GM19043 (cell line): ENCODE results near the gene ZNF57.
"Not testable (repeated sequence)": the region's sequence is repeated elsewhere in the genome, so short reads cannot be mapped to it uniquely, and the experiment has no call there.

Source experiments
- ATAC-seq: cut with Tn5 transposase; IDR thresholded peaks from one replicate; pipeline ENCODE4 v1.9.1; 2021; ENCODE audit warnings: low read depth; ENCODE audit not compliant: unreplicated experiment

Gene ZNF57

GRCh38 chr19:2950286-2951124 is 49.8 kb downstream of the ZNF57 start:
- peak; percentile 97 for ATAC-seq

- no peak for ATAC-seq
These were observed 52.3 kb downstream of the ZNF57 start for GRCh38 chr19:2952953-2953481.

DNA sequence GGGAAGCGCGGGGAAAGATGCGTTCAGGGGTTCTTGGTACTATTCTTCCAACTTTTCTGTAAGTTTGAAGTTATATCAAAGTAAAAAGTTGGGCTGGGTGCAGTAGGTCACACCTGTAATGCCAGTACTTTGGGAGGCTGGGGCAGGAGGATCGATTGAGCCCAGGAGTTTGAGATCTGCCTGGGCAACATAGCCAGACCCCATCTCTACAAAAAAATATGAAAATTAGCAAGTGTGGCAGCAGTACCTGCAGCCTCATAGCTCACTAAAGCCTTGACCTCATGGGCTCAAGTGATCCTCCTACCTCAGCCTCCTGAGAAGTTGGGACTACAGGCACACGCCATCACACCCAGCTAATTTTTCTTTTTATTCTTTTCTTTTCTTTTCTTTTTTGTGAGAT is 56.4 kb downstream of the ZNF57 start:
- ATAC-seq = no peak

- no peak for ATAC-seq
These were observed 59.4 kb downstream of the ZNF57 start for GRCh38 chr19:2960120-2960519.

DNA sequence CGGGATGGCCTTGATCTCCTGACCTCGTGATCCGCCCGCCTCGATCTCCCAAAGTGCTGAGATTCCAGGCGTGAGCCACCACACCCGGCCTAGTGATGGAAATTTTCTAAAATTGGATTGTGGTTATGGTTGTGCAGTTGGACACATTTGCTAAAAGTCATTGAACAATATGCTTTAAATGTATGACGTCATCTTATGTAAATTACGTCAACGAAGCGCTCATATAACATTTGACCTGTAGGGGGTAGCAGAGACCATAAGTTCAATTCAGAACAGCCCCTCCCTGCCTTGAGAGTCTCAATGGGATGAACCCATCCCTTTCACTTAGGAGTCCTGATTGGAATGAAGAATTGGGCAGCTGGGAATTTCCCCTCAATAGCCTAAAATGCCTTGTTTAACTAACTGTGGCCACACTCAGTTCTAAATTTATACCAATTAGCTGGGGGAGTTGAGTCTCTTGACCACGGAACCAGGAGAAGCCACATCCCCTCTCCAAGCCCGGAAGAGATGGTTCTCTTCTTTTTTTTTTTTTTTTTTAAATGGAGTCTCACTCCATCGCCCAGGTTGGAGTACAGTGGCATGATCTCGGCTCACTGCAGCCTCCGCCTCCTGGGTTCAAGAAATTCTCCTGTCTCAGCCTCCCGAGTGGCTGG is 61.4 kb downstream of the ZNF57 start:
- ATAC-seq = no peak

- ATAC-seq = no peak
These were observed 62.4 kb downstream of the ZNF57 start for GRCh38 chr19:2963122-2963521.

GRCh38 chr19:2963631-2964030 is 62.9 kb downstream of the ZNF57 start:
- ATAC-seq = not testable (repeated sequence)

- no peak for ATAC-seq
These were observed 64.1 kb downstream of the ZNF57 start for GRCh38 chr19:2964874-2965273.

DNA sequence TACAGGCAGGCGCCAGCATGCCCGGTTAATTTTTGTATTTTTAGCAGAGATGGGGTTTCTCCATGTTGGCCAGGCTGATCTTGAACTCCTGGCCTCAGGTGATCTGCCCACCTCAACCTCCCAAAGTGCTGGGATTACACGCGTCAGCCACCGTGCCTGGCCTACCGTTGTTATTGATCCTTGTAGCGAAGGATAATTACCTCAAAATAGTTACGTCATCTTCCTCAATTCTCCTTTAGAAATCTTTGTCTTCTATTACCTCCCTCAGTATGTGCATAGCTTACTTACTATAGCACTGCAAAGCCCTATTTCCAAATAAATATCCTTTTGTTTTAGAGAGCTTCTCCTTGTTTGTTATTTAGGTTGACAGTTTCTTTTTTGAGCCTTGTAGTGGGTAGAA is 67.2 kb downstream of the ZNF57 start:
- ATAC-seq = no peak
